Breast epithelium (tissue), 3 donors: Measurements from ENCODE around the gene PDE1C.

Experiments used
- POLR2A ChIP-seq: fragments of 450-650 bp; IDR thresholded peaks from one replicate; pipeline ENCODE4 v1.6.1; 2016; ENCODE audit warnings: antibody characterized with exemption, mild to moderate bottlenecking, moderate library complexity
- POLR2AphosphoS5 ChIP-seq, 3 donors: sonication (generic); formaldehyde crosslinking; IDR thresholded peaks; one replicate each; pipeline ENCODE4 v1.6.1; 2017; ENCODE audit warnings: antibody characterized with exemption in 3 of 3

DNA sequence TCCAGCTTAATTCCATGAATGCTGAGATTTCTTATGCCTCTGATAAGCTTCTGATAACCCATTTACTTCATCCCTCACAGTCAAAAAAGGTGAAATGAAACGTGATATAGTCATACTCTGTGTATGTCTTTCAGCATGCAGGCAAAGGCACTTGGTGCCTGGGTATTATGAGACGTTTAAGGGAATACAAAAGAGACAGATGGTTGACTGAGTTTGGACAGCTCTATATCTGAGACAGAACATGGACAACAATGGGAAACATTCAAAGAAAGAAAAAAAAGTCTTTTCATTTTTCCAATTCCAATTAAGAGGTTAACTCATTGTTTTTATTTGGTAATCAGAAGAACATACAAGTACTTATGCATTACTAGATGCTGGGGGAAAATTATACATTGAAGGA is 287.0 kb downstream of the PDE1C start:
- no peak for TF ChIP-seq POLR2A
- no peak for TF ChIP-seq POLR2AphosphoS5 (IDR thresholded peaks at IDR 0.05)
